Natural killer cell (primary cell): ENCODE results near the gene SPATA7. TPM values are rescaled to one million over a fixed set of nuclear protein-coding genes. Genes with fewer than 3 reads are reported as not detected.

Experiments
- ATAC-seq, 3 donors: fragments of 150-1000 bp in 2 of 3; fragments of 200-7000 bp in 1 of 3; cut with Tn5 transposase; 1 replicate in 1 of 3; 2 replicates in 2 of 3; pipeline ENCODE4 v1.10.0; 2021; ENCODE audit warnings: mild to moderate bottlenecking in 2 of 3, moderate library complexity in 2 of 3
- DNase-seq, 2 donors: peaks; one replicate each; pipeline versions ENCODE4 v3.0.0 to v3.0.0-alpha.2; 2013 to 2021; ENCODE audit warnings: mixed read lengths in 1 of 2
- H3K27ac ChIP-seq: one replicate; pipeline ENCODE4 v1.5.1; 2013; ENCODE audit warnings: mild to moderate bottlenecking, low read length
- H3K27me3 ChIP-seq: one replicate; pipeline ENCODE4 v1.6.1; 2013; ENCODE audit warnings: low read length; ENCODE audit not compliant: control insufficient read depth, insufficient read depth
- H3K36me3 ChIP-seq: one replicate; pipeline ENCODE4 v1.6.1; 2013; ENCODE audit warnings: low read length; ENCODE audit not compliant: control insufficient read depth, insufficient read depth
- H3K4me1 ChIP-seq: one replicate; pipeline ENCODE4 v1.6.1; 2013; ENCODE audit warnings: low read length; ENCODE audit not compliant: control insufficient read depth, insufficient read depth
- H3K4me3 ChIP-seq: one replicate; pipeline ENCODE4 v1.5.1; 2013; ENCODE audit warnings: low read length
- H3K9me3 ChIP-seq: one replicate; pipeline ENCODE4 v1.6.1; 2013; ENCODE audit warnings: low read length; ENCODE audit not compliant: control insufficient read depth, insufficient read depth
- H3K27ac Mint-ChIP-seq, 2 donors: one replicate each; pipeline ENCODE4 v1.8.0; 2022; ENCODE audit warnings: mild to moderate bottlenecking in 2 of 2, mixed read lengths in 2 of 2, moderate library complexity in 1 of 2
- H3K27me3 Mint-ChIP-seq, 2 donors: one replicate each; pipeline ENCODE4 v1.8.0; 2022; ENCODE audit warnings: low read depth in 2 of 2, mixed read lengths in 2 of 2
- H3K36me3 Mint-ChIP-seq: one replicate; pipeline ENCODE4 v1.8.0; 2022; ENCODE audit warnings: mixed read lengths
- H3K4me1 Mint-ChIP-seq, 2 donors: one replicate each; pipeline ENCODE4 v1.8.0; 2022; ENCODE audit warnings: mixed read lengths in 2 of 2
- H3K4me3 Mint-ChIP-seq: one replicate; pipeline ENCODE4 v1.8.0; 2022; ENCODE audit warnings: mild to moderate bottlenecking, moderate library complexity, mixed read lengths
- H3K9me3 Mint-ChIP-seq, 2 donors: one replicate each; pipeline ENCODE4 v1.8.0; 2022; ENCODE audit warnings: mixed read lengths in 2 of 2
- WGBS: methylation state at CpG from one replicate; pipeline ENCODE4 v1.1.7; 2013; ENCODE audit warnings: missing lambda C conversion rate; ENCODE audit not compliant: insufficient coverage; 5-methylcytosine and 5-hydroxymethylcytosine counted together
- intact Hi-C: fragments of 100-400 bp; cut with micrococcal nuclease; formaldehyde crosslinking; loops from one replicate; pipeline ENCODE4 v1.14.2; 2022
- total RNA-seq, 4 donors: library from RNA; stranded (reverse); fragments of 120-200 nt in 1 of 4; gene quantifications; one replicate each; pipeline versions ENCODE4 v1.2.3 to v1.2.4, GENCODE V29; 2013 to 2022
- TF ChIP-seq, protein P1 (sequence below): fragments of 200-600 bp; IDR thresholded peaks from one replicate; pipeline ENCODE4 v1.8.0; 2022; ENCODE audit warnings: antibody characterized with exemption

The SPATA7 gene
- total RNA-seq, 3 donors from 2014 or later (not counting 1 experiment from before 2014, with no cell fraction given) = 2.5 to 3.2 (median 2.8) TPM

DNA sequence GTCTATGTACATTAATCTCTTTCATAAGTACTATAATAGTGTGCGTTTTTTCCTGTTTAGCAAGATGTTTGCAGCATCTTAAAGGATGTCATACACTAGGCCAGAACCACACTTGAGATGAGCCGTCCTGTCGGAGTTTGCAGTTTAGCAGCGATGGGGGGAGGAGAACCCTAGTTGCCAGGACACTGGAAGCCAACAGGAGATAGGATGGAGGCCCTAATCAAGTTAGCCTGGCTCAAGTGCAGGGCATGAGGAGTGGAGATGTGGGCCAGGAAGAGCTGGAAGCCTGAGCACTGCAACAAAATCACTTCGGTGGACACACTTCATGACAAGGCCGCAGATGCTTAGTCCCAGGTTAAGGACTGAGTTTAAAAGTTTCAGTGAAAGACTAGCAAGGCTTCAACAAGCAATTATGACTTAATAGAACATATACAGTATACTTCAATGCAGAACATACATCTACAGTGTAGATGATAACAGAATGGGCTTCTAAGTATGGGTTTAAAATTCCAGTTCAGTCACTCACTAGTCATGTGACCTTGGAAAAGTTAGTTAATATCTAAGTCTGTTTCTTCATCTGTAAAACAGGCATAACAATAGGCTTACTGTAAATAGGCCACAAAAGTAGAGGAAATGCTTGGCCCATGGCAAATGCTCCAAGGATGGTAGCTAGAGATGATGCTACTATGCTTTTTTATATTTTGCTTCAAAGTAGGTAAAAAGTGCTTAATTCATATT is 92.2 kb downstream of the SPATA7 start:
- ATAC-seq = no peak

DNA sequence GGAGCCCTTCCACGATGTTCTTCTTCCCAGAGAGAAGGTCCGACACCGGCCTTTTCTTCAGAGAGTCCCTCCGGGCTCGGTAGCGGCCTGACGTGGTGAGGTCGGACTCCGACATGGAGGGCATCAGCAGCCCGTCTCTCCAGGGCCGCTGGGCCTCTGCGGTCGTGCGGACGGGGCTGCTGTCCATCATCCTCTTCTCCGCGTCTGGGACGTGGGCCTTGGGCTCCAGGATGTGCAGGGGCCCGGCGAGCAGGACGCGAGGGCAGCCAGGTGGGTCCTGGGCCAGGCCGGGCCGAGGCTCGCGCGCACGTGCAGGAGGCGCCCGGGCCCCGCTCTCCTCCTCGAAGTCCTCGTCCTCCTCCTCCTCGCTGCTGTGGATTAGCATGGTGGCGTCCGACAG is 93.5 kb downstream of the SPATA7 start:
- no peaks in the 10 kb centered on the region for H3K36me3 ChIP-seq
- TF ChIP-seq, protein P1, sequence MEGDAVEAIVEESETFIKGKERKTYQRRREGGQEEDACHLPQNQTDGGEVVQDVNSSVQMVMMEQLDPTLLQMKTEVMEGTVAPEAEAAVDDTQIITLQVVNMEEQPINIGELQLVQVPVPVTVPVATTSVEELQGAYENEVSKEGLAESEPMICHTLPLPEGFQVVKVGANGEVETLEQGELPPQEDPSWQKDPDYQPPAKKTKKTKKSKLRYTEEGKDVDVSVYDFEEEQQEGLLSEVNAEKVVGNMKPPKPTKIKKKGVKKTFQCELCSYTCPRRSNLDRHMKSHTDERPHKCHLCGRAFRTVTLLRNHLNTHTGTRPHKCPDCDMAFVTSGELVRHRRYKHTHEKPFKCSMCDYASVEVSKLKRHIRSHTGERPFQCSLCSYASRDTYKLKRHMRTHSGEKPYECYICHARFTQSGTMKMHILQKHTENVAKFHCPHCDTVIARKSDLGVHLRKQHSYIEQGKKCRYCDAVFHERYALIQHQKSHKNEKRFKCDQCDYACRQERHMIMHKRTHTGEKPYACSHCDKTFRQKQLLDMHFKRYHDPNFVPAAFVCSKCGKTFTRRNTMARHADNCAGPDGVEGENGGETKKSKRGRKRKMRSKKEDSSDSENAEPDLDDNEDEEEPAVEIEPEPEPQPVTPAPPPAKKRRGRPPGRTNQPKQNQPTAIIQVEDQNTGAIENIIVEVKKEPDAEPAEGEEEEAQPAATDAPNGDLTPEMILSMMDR = no peak
- H3K4me3 ChIP-seq = no peak overlapping the region
- no peaks in the 10 kb centered on the region for H3K4me1 ChIP-seq
- H3K27me3 ChIP-seq = no peaks in the 10 kb centered on the region
- no peak for DNase-seq
- no peaks in the 10 kb centered on the region for H3K9me3 Mint-ChIP-seq
- no peak overlapping the region for H3K27ac Mint-ChIP-seq
- H3K36me3 Mint-ChIP-seq = no peaks in the 10 kb centered on the region
- intact Hi-C loops = no loop called here
- no peak for ATAC-seq
- no peaks in the 10 kb centered on the region for H3K4me1 Mint-ChIP-seq
- H3K27me3 Mint-ChIP-seq = peaks cover 0 to 11% of the 10 kb centered on the region in 2 donors
- no peaks in the 10 kb centered on the region for H3K9me3 ChIP-seq
- H3K27ac ChIP-seq = no peak overlapping the region
- 96% methylated on average over 36 of the region's 36 CpGs for WGBS
- H3K4me3 Mint-ChIP-seq = no peak overlapping the region

More for the DNA sequence above, 92.2 kb downstream of the SPATA7 start:
- no peak for DNase-seq
- intact Hi-C loops = no loop called here
- no peak overlapping the region for H3K27ac Mint-ChIP-seq
- TF ChIP-seq, protein P1 = no peak
- no peaks in the 10 kb centered on the region for H3K27me3 ChIP-seq
- no peak overlapping the region for H3K4me3 Mint-ChIP-seq
- H3K36me3 ChIP-seq = no peaks in the 10 kb centered on the region
- no peaks in the 10 kb centered on the region for H3K9me3 ChIP-seq
- H3K4me1 ChIP-seq = no peaks in the 10 kb centered on the region
- H3K36me3 Mint-ChIP-seq = no peaks in the 10 kb centered on the region
- no peak overlapping the region for H3K4me3 ChIP-seq
- WGBS = over 99% methylated on average over 6 of the region's 6 CpGs
- no peaks in the 10 kb centered on the region for H3K4me1 Mint-ChIP-seq
- H3K27me3 Mint-ChIP-seq = peaks cover 0 to 11% of the 10 kb centered on the region in 2 donors
- H3K9me3 Mint-ChIP-seq = no peaks in the 10 kb centered on the region
- H3K27ac ChIP-seq = no peak overlapping the region

DNA sequence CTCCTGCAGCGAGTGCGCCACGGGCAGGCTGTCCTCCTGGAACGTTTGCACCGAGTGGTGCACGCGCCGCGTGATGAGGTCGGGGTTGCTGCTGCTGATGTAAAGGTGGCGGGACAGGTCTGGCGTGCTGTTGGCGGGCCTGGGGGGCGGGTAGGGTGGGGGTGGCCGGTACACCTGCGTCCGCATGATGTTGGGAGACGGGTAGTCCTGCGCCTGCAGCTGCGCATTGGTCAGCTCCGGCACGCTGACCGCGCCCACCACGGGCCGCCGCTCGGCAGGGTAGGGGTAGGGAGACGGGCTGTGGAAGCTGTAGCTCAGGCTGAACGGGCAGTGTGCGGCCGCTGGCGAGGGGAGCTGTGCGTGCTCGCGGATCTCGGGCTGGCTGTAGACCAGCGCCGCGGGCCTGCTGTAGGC is 94.1 kb downstream of the SPATA7 start:
- no peak overlapping the region for H3K27ac Mint-ChIP-seq

More for the DNA sequence above, 94.1 kb downstream of the SPATA7 start:
- DNase-seq = no peak
- Histone ChIP-seq H3K9me3 (no peaks in the 10 kb centered on the region), H3K27me3 (no peaks in the 10 kb centered on the region), H3K27ac (no peak overlapping the region), H3K36me3 (no peaks in the 10 kb centered on the region), H3K4me1 (no peaks in the 10 kb centered on the region), H3K4me3 (no peak overlapping the region)
- intact Hi-C loops = no loop called here
- ATAC-seq = no peak
- H3K9me3 Mint-ChIP-seq = no peaks in the 10 kb centered on the region
- no peaks in the 10 kb centered on the region for H3K36me3 Mint-ChIP-seq
- peaks cover 0 to 11% of the 10 kb centered on the region in 2 donors for H3K27me3 Mint-ChIP-seq
- H3K4me3 Mint-ChIP-seq = no peak overlapping the region
- H3K4me1 Mint-ChIP-seq = no peaks in the 10 kb centered on the region
- TF ChIP-seq, protein P1 = no peak
- WGBS = 95% methylated on average over 40 of the region's 40 CpGs
